HG03439 (cell line): ENCODE data around the gene ANK3.

Experiments
- ATAC-seq: cut with Tn5 transposase; IDR thresholded peaks from one replicate; pipeline ENCODE4 v1.9.1; 2021; ENCODE audit warnings: mild to moderate bottlenecking, moderate library complexity; ENCODE audit not compliant: unreplicated experiment

The ANK3 gene

DNA sequence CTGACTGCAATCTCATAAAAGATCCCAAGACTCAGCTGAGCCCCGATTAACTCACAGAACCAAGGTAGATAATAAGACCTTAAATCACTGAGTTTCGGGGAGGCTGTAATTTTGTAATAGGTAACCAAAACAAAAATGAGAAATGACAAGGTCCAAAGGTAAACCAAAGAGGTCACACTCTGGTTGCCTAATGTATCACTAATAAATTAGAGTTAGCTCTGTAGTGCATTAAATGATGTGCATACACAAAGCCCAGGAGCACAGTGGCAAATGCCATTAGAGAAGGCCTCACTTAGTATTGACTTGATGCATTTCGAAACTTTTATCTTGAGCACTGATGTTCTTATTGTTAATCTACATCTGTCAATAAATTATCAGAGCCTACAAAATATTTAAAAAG lies 245.6 kb downstream of the ANK3 start:
- ATAC-seq, result no peak

DNA sequence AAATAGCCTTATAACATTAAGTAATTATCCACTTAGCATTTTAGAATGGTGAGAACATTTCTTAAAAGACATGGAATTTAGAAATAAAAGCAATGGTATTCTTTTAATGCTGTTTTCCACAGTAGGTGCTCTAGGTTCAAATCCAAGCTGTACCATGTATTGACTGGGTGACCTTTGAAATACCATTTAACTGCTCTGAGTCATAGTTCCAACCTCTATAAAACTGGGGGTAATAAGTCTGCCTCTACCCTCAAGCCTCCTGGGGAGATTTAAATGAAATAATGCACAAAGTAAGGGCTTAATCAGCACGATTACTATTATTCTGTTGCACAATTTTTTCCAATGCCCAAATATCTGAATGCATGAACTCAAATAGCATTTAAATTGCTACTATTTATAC lies 246.9 kb downstream of the ANK3 start:
- no peak for ATAC-seq

DNA sequence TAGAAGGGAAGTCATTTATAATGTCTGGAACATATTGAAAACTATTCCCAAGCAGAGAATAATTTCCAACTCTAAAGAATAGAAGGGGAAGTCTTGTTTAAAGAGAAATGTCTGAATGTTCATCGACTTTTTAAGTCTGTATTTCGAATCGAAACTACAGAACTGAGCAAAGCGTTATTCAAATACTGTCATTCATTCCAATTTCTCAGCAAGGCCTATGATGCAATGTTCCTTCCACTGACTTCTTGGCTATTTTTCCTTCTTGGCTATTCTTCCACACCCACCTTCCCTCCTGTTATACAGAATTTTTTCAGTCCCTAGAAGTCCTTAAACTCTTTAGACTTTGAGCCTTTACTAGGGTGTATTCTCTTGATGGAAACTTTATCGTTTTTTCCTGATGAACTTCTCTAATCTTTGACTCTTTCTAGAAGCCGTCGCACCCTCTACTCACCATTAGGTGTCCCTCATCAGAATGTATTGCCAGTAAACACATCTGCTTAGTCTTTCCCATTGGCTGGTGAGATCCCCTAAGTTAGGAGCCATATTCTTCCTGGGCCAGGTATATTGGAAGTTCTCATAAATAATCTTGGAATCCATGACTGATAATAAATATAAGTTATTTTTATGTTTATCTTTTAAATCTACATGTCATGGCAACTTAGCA lies 247.6 kb downstream of the ANK3 start:
- ATAC-seq, result no peak

DNA sequence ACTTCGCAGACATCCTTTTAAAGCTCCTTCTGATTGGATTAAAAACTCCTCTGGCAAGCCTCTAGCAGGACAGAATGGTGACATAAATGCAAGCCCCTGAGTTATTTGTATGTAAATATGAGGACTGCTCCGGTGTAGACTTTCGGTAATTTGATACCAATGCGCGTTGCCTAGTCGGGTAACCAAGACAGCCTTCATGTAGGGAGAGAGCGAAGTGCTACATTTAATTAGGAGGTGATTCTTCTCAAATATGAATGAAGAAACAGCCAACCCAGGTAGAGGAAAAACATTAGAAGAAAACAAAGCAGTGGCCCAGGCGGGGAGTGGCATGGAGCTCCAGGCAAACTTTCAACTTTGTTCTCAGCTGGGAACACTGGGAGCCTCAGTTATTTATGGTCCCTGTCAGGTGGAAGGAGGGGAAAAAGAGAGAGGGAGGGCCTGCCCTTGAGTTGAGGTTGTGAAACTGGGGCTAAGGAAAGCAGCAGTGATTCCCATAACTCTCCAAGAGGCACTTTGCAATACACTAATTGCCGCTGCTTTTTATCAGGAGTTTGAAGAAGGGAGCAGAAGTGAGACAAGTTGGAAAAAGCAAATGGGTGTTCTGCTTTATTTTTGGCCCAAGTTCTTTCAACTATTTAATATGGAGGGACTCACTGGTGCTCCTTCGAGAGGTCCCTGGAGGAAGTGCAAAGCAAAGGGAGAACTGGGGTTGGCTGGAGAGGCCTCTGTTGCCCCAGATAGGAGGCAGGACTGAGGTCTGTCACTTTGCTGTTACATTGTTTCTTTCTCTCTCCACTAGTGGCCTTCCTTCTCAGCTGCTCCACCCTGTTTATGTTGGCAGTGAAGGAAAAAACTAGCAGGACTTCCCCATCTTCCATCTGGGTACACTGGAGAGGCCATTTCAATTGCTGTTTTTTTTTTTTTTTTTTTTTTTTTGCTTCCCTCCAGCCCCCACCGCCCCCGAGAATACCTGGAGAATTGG lies 248.7 kb downstream of the ANK3 start:
- no peak for ATAC-seq

DNA sequence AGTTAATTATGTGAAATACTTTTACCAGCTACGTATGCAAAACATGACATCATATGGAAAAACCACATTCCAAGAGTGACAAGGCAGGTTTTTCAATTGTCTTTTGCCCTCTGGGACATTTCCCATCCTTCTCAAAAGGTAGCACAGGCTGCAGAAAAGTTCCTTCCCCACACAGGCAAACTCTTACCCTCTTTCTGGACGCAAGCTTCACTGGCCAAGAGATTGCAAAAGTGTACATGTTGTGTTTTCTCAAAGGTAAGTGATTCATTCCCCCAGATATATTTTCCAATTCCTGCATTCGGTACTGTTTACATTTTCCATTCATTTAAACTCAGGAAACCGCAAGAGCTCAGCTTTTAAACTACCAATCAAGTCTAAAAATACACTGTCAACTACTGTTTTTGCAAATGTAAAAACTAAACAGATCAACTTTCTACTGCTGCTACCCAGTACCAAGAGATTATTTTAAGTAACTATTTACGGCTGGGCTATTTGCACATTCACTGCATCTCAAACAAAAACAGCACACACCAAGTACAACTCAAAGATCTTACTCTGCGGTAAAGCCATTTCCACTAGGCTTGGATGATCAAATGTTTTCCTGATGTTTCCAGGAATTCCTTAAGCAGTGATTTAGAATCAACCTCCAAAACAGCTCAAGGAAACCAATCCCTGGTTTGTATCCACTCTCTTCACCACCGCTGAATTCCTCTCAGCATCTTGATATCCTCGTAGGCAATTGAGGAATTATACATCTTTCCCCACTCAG lies 249.7 kb downstream of the ANK3 start:
- peak; percentile 62 for ATAC-seq

DNA sequence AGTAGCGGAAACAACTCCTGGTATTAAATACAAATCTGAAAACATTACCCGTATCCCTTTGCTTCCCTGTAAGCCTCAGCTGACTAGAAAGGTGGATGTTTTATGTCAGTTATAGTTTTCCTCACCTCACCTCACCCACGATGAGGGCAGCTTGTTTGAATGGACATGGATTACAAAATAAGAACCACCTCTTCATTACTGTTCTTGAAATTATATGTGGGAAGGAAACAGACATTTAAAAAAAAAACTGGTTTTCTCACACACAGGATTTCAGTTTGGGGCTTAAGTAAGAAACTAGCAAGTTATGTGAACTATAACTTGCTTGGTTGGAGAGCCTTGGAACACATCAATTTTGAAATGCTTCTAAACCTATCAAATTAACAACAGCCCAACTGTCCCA lies 250.4 kb downstream of the ANK3 start:
- no peak for ATAC-seq

DNA sequence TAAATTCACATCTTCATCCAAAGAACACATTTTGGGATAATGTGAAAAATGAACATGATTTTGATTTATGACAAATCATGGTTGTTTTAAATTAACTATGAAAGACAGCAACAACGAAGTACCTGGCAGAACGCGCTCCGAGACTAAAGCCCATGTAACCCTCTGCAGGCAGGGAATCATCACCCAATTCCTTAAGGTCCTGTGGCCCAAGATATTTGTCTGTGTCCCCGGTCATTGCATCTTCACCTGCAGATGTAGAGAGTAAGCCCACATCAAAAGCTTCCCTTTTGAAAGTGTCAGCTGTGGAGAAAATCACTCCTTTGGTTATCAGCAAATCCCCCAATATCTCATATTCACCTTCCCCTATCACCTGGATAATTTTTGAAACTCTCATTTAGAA lies 250.8 kb downstream of the ANK3 start:
- ATAC-seq, result no peak

DNA sequence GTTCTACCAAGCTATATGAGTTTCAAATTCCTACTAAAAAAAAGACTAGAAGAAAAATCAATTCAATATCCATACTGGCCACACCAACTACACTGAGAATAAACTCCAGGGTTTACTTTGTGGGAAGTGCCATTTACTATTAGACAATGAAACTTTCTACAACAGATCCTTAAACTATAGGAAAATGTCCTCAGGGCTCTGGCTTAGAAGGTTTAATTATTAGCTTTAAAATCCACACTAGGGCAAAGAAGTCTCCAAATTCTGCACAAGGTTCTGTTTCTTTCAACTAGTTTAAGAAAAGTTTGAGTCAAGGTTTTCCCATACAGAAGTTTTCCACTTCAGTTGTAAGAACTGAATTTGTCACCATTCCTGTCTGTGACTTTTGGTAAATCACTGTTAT lies 251.6 kb downstream of the ANK3 start:
- ATAC-seq, result no peak

DNA sequence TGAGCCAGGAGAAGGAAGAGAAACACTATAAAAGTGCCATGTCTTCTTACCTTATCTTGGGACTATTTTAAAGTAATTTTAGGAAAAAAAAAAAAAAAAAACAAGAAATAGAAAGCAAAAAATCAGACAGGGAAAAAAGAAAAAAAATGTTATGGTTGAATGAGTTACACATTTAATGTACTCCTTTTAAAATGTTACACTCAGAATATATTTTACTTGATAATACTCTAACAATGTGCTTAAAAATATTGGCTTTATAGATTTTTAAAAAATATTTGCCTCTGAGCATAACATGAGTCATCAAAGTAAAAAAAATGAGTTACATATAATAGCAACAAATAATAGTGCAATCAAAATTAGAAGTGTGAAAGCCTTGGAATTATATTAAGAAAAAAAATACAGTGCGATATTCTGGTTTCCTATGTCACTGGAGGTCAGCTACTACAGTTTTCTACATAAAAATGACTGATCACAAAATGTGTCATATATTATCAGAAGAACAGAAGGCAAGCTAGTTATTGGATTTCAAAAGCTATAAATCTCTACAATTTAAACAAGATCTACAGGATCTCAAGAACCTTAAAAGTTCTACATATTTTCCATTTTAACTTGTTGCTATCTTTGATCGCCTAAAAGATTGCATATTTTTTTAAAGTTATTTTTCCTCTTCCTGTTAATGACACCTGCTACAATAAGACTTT lies 252.2 kb downstream of the ANK3 start:
- no peak for ATAC-seq

DNA sequence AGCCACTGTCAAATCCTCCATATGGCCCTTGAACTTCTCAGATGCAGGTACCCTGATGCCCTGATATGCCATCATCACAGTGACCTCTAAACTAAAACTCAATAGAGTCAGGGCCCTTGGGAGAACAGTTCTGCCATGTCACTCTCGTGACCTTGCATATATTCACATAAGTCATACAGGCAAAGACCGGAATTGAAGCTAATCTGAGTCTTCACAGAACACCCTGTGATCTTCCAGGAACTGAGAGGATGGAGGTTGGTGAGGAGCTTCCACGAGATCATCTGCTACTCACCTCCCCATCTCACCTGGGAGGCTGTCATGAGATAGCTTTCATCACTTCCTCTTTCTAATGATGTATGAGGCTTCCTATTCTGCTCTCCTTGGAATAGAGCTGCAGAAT lies 254.7 kb downstream of the ANK3 start:
- peak; percentile 57 for ATAC-seq

DNA sequence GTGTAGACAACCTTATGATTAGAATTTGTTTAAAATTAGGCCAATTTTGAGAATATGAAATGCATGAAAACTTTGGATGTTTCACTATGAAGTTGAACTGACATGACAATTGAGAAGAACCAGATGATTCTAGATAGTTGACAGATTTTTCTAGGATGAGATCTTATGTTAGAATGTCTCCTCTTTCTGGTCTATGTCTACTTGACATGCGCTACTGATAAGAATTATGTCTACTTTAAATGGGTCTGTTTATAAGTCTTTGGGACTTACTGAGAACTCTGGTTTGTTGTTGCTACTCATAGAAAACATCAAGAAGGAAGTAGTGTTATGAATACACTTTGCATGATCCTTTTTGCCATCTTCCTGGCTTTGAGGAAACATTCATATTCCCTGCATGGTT lies 255.1 kb downstream of the ANK3 start:
- ATAC-seq, result no peak

DNA sequence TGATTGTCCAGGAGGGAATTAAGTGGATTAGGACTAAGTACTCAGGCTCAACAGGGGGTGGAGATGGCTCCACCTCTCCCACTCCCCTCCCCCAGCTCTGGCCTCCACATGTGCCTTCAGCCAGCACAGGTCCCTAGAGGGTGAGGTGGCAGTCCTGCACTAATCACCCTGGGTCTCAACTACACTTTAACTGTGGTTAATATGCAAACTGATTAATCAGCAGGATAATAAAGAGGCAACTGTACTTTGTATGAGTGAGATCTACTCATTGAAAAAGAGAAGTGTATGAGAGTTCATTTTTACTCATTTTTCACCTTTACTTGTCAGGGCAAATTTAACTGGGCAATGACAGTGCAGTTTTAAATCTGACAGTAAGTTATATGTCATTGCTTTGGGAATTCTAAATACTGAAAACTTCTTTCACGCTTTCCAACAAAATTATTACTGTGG lies 259.5 kb downstream of the ANK3 start:
- no peak for ATAC-seq

DNA sequence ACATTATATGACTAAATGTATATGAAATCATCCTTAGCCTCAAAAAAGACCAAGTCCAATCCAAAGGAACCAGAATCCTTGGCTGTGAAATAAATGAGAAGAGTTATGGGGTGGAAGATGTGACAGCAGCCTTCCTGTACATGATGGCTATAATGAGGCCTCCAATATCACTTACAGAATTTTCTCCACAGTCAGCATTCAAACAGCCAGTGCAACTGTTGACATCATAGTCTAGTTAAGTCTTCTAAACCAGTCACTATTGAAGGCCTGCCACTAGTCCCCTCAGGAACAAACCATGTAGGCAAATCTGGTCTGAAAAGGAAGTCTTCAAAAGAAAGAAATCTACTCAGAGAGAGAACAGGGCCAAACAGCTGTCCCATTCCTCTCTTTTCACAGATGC lies 263.8 kb downstream of the ANK3 start:
- no peak for ATAC-seq

DNA sequence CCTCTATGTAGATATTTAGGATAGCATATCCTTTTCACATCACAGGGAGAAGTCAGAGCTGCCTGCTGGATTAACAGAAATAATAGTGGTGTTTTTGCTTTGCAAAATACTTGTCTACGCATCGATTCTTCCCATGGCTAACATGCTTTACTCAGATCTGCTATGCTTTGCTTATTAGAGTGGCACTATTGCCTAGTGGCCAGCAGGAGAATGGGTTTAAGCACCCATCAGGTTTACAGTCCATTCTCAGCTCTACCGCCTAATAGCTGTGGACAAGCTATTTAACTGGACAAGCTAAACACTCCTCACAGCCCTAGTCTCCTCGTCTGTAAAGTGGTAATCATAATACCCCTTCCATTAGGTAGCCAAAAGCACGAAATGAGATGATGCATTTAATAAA lies 265.1 kb downstream of the ANK3 start:
- no peak for ATAC-seq

DNA sequence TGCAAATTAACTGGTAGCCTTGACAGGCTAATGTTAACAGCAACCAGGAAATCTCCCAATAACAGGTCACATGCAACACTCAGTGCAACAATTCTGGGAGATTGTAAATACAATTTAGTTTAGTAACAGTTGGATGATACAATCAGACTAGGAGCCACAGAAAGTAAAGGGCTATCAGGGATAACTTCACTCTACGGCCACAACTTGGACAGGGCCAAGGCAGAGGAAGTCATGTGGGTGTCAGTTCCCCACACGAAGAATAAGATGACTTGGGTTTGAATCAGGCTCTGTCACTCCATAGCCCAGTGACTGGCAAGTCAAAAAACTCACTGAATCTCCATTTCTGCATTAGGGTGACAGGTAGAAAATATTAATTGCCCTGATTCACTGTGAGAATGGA lies 266.0 kb downstream of the ANK3 start:
- no peak for ATAC-seq

DNA sequence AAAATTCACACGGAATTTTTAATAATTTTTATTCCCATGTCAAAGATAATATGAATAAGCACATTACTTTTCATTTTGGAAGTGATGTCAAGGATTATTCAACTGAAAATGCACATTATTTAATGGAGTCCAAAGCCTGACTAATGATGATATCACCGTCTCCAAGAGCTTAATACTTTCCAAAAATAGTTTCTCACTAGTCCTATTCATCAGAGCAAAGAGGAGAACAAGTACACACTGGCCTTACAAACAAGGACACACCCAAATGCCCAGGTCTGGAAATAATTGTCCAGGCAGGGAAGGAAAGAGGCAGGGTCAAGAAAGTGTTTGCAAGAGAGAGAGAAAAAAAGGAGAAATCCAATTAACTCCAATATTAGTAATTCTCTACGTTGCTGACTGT lies 266.5 kb downstream of the ANK3 start:
- no peak for ATAC-seq

DNA sequence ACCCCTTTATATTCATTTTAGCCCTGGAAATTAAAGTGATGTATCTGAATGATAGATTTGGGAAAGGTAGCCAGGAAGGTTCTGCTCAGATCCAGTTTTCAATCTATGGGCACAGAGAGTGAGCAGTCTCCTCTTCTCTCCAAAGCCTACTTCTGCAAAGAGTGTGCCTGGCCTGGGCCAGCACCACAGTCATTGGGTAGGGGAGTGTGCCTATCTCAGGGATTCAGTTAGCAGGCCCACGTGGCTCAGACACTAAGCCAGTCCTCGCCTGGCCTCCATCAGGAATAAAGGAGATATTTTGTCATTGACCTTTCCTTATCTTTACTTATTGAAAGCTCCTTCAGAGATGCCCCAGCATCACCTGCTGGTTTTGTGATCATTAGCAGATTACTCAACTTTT lies 267.5 kb downstream of the ANK3 start:
- no peak for ATAC-seq

DNA sequence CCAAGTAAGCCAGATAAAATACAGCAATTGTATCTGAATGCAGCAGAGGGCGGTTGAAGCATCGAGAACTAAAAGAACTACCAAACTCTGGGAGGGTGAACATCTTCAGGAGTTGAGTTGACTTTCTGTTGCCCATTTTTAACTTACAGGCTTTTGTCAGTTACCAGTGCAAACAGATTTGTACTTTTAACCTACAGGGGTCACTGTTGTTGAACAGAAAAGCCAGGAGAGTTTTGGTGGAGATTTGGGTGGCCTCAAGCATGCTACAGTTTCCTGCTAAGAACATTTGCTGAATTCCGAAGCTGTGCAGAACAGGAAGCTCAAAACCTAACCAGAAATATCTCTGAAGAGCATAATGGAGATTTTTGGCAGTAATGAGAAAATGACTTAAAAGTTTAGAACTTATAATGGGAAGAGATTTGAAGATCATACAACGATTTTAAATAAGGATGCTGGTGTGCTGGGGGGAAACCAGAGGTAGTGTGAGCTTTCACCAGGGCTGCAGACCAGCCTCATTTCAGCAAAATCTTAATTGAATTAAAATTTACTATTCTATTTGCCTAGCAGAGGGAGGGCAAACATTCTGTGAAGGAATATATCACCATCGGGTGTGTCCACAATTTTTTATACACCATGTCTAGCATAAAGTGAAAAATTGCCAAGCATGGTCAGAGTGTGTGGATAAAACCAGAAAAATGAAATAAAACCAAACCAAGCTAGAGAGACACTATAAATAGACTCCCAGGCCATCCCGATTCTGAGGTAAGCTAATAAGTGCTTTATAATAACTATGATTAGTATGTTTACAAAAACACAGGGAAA lies 274.7 kb downstream of the ANK3 start:
- no peak for ATAC-seq

DNA sequence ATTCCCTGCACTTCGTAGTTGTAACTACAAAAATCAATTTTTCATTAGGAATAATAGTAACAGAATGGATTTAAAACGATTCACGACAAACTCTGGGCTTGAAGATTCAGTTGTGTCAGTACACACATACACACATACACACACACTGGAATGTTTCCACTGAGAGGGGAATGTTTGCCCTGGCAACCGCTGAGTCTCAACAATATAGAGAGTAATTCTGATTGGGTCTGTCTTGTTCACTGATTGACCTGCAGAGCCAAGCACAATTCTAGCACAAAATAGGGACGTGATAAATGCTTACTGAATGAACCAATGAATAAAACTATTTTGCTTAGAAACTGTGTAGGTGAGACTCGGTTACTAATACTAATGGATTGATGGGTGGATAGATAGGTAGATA lies 278.9 kb downstream of the ANK3 start:
- ATAC-seq, result no peak
